ENCODE results near the gene ZNF526.

ZNF526 gene

GRCh38 chr19:42219812-42220750, at the start of gene ZNF526 (continued):
- peak; percentile 32 for TF ChIP-seq ZBTB10 (tag by site-specific recombination; IDR thresholded peaks at IDR 0.05)
- TF ChIP-seq ZBTB20 (tag by site-specific recombination; IDR thresholded peaks at IDR 0.05), result peak; percentile 97

GRCh38 chr19:42170715-42171114, 49.4 kb upstream of the ZNF526 start:
- H3K4me3 ChIP-seq (ENCODE audit: low read depth, low read length), result no peak overlapping the region
- ChIA-PET CTCF (interaction anchor here (0.6 kb wide), 1 partner anchor 294 kb away, joined by 5 read pairs; no protein-coding TSS in a partner anchor), POLR2A (no interaction called here)
- H3K4me1 ChIP-seq (ENCODE audit: control insufficient read depth, insufficient read depth, low read length), result no peaks in the 10 kb centered on the region
- no peaks in the 10 kb centered on the region for H3K9me3 ChIP-seq (ENCODE audit: control insufficient read depth, insufficient read depth, low read depth, low read length)
- H3K27ac ChIP-seq (ENCODE audit: extremely low read depth, low read depth, low read length), result no peak overlapping the region
- TF ChIP-seq ZSCAN30 (tag by site-specific recombination; IDR thresholded peaks at IDR 0.05) (no peak), ZNF488 (tag by site-specific recombination; IDR thresholded peaks at IDR 0.05) (no peak), ZNF514 (tag by site-specific recombination; IDR thresholded peaks at IDR 0.05) (no peak), KLF7 (tag by site-specific recombination; IDR thresholded peaks at IDR 0.05; ENCODE audit: borderline replicate concordance) (no peak), ZNF274 (IDR thresholded peaks at IDR 0.05; ENCODE audit: low read length) (no peak), ZNF274 (tag by site-specific recombination; IDR thresholded peaks at IDR 0.05; ENCODE audit: borderline replicate concordance) (no peak), HOXA7 (CRISPR knock-in tag; IDR thresholded peaks at IDR 0.05; ENCODE audit: borderline replicate concordance) (no peak), ZNF48 (tag by site-specific recombination; IDR thresholded peaks at IDR 0.05) (no peak), MZF1 (tag by site-specific recombination; IDR thresholded peaks at IDR 0.05; ENCODE audit: borderline replicate concordance) (no peak), ZNF311 (tag by site-specific recombination; IDR thresholded peaks at IDR 0.05; ENCODE audit: borderline replicate concordance) (no peak), ZNF221 (tag by site-specific recombination; IDR thresholded peaks at IDR 0.05; ENCODE audit: borderline replicate concordance) (no peak), ZNF707 (tag by site-specific recombination; IDR thresholded peaks at IDR 0.05) (no peak), SETDB1 (IDR thresholded peaks at IDR 0.05; ENCODE audit: insufficient read length, low read length) (no peak), ZNF664 (tag by site-specific recombination; IDR thresholded peaks at IDR 0.05) (no peak), ZNF324 (tag by site-specific recombination; IDR thresholded peaks at IDR 0.05) (no peak), ZBTB6 (tag by site-specific recombination; IDR thresholded peaks at IDR 0.05) (no peak), ZNF544 (tag by site-specific recombination; IDR thresholded peaks at IDR 0.05) (no peak), MEIS1 (CRISPR knock-in tag; IDR thresholded peaks at IDR 0.05; ENCODE audit: borderline replicate concordance) (no peak), ZNF121 (tag by site-specific recombination; IDR thresholded peaks at IDR 0.05) (no peak)
- H3K36me3 ChIP-seq (ENCODE audit: control insufficient read depth in 2 of 2, insufficient read depth in 1 of 2, low read length in 2 of 2), result no peaks in the 10 kb centered on the region

Data from HEK293 (cell line).